Tibial artery (tissue), 4 donors: ENCODE data around the gene EHHADH.

ENCODE experiments used
- DNase-seq, 2 donors: peaks; one replicate each; pipeline ENCODE4 v3.0.0-alpha.2; 2019
- H3K27ac ChIP-seq, 2 donors: fragments of 200-600 bp; sonication (generic) in 1 of 2; 1 replicate in 1 of 2; 2 replicates in 1 of 2; pipeline ENCODE4 v1.5.1; 2018 to 2019; ENCODE audit warnings: mild to moderate bottlenecking in 1 of 2
- H3K27me3 ChIP-seq, 2 donors: fragments of 200-600 bp; sonication (generic) in 1 of 2; one replicate each; pipeline versions ENCODE4 v1.5.1 to v1.6.0; 2016 to 2019
- H3K36me3 ChIP-seq, 3 donors: fragments of 200-600 bp; sonication (generic) in 2 of 3; one replicate each; pipeline ENCODE4 v1.5.1; 2016 to 2019; ENCODE audit warnings: mild to moderate bottlenecking in 2 of 3
- H3K4me1 ChIP-seq, 4 donors: fragments of 200-600 bp; sonication (generic) in 2 of 4; 1 replicate in 3 of 4; 2 replicates in 1 of 4; pipeline ENCODE4 v1.5.1; 2016 to 2019
- H3K4me3 ChIP-seq, 2 donors: fragments of 200-600 bp; sonication (generic) in 1 of 2; 1 replicate in 1 of 2; 2 replicates in 1 of 2; pipeline ENCODE4 v1.5.1; 2018 to 2019; ENCODE audit warnings: mild to moderate bottlenecking in 2 of 2
- H3K9me3 ChIP-seq, 3 donors: fragments of 200-600 bp; sonication (generic) in 1 of 3; one replicate each; pipeline ENCODE4 v1.5.1; 2016 to 2019
- CTCF ChIP-seq, 2 experiments: fragments of 200-600 bp in 1 of 2; fragments of 450-650 bp in 1 of 2; IDR thresholded peaks; one replicate each; pipeline ENCODE4 v1.5.1; 2017 to 2019; ENCODE audit warnings: antibody characterized with exemption in 2 of 2, mild to moderate bottlenecking in 1 of 2, moderate library complexity in 1 of 2
- intact Hi-C: fragments of 100-400 bp; cut with DNase I; formaldehyde crosslinking; loops from one replicate; pipeline ENCODE4 v1.15.0; 2023; ENCODE audit warnings: low total_unique reads

Gene EHHADH

DNA sequence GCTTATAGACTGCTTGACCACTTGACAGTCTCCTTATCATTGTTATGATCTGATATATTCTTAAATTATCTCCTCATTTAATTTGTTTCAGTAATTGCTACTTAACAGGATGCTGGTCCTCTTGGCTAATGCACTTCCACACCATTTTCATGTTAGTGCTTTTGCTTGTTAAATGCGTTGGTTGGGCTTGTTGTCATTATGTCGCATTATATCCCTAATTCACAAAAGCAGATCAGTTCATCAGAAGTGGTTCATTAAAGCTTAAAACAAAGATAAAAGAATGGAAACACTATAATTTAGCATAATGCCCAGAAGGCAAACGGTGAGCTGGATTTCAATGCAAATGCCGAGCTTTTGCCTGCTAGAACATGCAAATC, 17.1 kb upstream of the EHHADH start:
- intact Hi-C loops: no loop called here
- Histone ChIP-seq H3K36me3 (no peaks in the 10 kb centered on the region), H3K27ac (no peak overlapping the region), H3K27me3 (peaks cover 0 to 7% of the 10 kb centered on the region in 2 donors), H3K9me3 (no peaks in the 10 kb centered on the region), H3K4me3 (no peak overlapping the region), H3K4me1 (no peaks in the 10 kb centered on the region)
- no peak for TF ChIP-seq CTCF (IDR thresholded peaks at IDR 0.05)
- DNase-seq: no peak

DNA sequence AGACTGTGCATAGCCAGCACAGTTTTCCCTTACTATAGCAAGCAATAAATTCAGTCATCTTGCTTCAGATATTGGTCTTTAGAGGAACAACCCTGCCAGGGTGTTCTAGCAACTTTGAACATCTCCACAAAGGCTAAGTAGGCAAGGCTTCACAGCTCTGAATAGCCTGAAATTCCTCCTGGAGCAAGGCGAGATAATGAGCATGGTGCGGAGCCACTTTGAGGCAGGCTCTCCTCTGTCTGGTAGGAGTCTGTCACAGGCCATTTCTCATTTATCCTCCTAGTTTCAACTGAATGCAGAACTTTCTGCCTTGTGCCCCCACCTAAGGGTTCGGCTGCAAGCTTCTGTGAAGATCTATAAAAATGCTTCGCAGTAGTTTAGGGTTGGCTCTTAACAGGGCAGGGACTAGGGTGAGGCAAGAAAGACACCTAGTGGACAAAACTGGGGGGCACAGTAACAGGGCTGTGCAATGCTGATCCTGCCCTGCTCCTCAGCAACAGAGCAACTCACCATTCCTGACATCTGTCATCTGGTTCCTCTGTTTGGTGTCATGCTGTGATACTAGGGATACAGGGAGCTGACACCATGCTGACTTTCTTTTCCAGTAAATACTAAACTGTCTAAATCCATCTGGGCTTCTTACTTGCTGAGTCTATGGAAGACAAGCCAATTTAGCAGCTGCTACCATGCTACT, 16.6 kb upstream of the EHHADH start:
- H3K27me3 ChIP-seq: peaks cover 0 to 5% of the 10 kb centered on the region in 2 donors
- no peak for DNase-seq

GRCh38 chr3:185268194-185268962, 14.5 kb upstream of the EHHADH start:
- Histone ChIP-seq H3K27ac (no peak overlapping the region), H3K4me3 (no peak overlapping the region), H3K36me3 (no peaks in the 10 kb centered on the region), H3K9me3 (no peaks in the 10 kb centered on the region), H3K4me1 (no peaks in the 10 kb centered on the region), H3K27me3 (peaks cover 0 to 5% of the 10 kb centered on the region in 2 donors)
- TF ChIP-seq CTCF (IDR thresholded peaks at IDR 0.05): no peak
- intact Hi-C loops: no loop called here
- no peak for DNase-seq

More for the DNA sequence above, 16.6 kb upstream of the EHHADH start:
- Histone ChIP-seq H3K9me3 (no peaks in the 10 kb centered on the region), H3K36me3 (no peaks in the 10 kb centered on the region), H3K4me1 (no peaks in the 10 kb centered on the region), H3K27ac (no peak overlapping the region), H3K4me3 (no peak overlapping the region)
- intact Hi-C loops: no loop called here
- TF ChIP-seq CTCF (IDR thresholded peaks at IDR 0.05): no peak

DNA sequence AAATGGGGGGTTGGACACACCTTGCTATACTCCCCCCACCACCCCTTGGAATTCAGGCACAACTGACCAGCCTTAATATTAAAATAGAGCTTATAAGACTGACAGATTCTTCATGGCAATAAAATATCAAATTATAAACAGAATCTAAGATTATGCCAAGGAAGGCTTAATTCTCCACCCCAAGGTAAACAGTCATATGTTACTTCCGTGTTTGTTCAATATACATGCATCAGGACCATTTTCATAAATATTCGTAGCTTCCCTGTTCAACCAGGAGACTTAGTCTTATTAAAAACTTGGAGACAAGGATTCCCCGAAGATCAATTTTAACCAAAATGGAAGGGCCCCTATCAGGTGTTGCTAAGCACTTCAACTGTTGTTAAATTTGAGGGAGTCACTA, 13.3 kb upstream of the EHHADH start:
- DNase-seq: no peak
- Histone ChIP-seq H3K9me3 (no peaks in the 10 kb centered on the region), H3K4me1 (no peaks in the 10 kb centered on the region), H3K27ac (no peak overlapping the region), H3K27me3 (peaks cover 0 to 2% of the 10 kb centered on the region in 2 donors), H3K36me3 (no peaks in the 10 kb centered on the region), H3K4me3 (no peak overlapping the region)
- intact Hi-C loops: no loop called here
- TF ChIP-seq CTCF (IDR thresholded peaks at IDR 0.05): no peak

DNA sequence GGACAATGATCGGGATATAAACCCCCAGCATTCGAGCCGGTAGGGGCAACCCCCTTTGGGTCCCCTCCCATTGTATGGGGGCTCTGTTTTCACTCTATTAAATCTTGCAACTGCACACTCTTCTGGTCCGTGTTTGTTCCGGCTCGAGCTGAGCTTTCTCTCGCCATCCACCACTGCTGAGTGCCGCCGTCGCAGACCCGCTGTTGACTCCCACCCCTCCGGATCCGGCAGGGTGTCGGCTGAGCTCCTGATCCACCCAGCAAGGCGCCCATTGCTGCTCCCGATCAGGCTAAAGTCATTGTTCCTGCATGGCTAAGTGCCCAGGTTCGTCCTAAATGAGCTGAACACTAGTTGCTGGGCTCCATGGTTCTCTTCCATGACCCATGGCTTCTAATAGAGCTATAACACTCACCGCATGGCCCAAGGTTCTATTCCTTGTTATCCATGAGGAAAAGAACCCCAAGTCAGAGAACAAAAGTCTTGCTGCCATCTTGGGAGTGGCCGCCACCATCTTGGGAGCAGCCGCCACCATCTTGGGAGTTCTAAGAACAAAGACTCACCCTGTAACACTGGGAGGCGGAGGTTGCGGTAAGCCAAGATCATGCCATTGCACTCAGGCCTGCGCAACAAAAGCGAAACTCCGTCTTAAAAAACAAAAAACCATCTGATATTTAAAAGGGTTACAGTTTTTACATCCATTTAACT, 11.2 kb upstream of the EHHADH start:
- no peak for DNase-seq
- Histone ChIP-seq H3K4me3 (no peak overlapping the region), H3K4me1 (no peaks in the 10 kb centered on the region), H3K27me3 (peaks cover 0 to 2% of the 10 kb centered on the region in 2 donors), H3K36me3 (no peaks in the 10 kb centered on the region), H3K9me3 (no peaks in the 10 kb centered on the region), H3K27ac (no peak overlapping the region)
- intact Hi-C loops: no loop called here
- no peak for TF ChIP-seq CTCF (IDR thresholded peaks at IDR 0.05)
